Motor neuron (in vitro differentiated cells): ENCODE results near the gene PPT2. TPM values are rescaled to one million over a fixed set of nuclear protein-coding genes. Genes with fewer than 3 reads are reported as not detected.
A peak's percentile ranks its signal among the peaks of the same experiment; 100 is the strongest.
"Not testable (repeated sequence)": the region's sequence is repeated elsewhere in the genome, so short reads cannot be mapped to it uniquely, and the experiment has no call there.

Experiments
- ATAC-seq, 8 experiments: fragments of 200-7000 bp; cut with Tn5 transposase; replicated peaks in 6 of 8; 2 replicates each; pipeline ENCODE4 v1.8.0; 2021; ENCODE audit warnings: mild to moderate bottlenecking in 8 of 8, moderate library complexity in 8 of 8
- H3K27ac ChIP-seq, 2 donors: fragments of 250-450 bp; sonication (Bioruptor Pico); 2 replicates each; pipeline ENCODE4 v1.9.0; 2021; ENCODE audit warnings: antibody characterized with exemption in 2 of 2, mild to moderate bottlenecking in 2 of 2, moderate library complexity in 1 of 2
- H3K4me1 ChIP-seq, 2 donors: fragments of 250-450 bp; sonication (Bioruptor Pico); replicated peaks in 1 of 2; 2 replicates each; pipeline ENCODE4 v1.6.1; 2021; ENCODE audit warnings: antibody characterized with exemption in 2 of 2, mild to moderate bottlenecking in 2 of 2, moderate library complexity in 1 of 2
- H3K4me3 ChIP-seq, 5 donors: fragments of 250-450 bp; sonication (Bioruptor Pico); 2 replicates each; pipeline ENCODE4 v1.9.0; 2021; ENCODE audit warnings: antibody characterized with exemption in 5 of 5, mild to moderate bottlenecking in 5 of 5, moderate library complexity in 4 of 5
- WGBS, 10 experiments: fragments of 450-650 bp; shearing (Covaris generic); methylation state at CpG; one replicate each; pipeline ENCODE4 v1.0.0; 2022; 5-methylcytosine and 5-hydroxymethylcytosine counted together
- in situ Hi-C, 9 experiments: fragments of 400-800 bp; cut with MboI; loops; one replicate each; pipeline ENCODE4 v1.15.0; 2021; ENCODE audit warnings: low sequenced_read_pairs in 9 of 9, low pct_unique_long_range_greater_than_20kb in 2 of 9; ENCODE audit not compliant: unreplicated experiment in 9 of 9
- total RNA-seq, 8 experiments: library from RNA; unstranded; fragments of 300-600 nt; gene quantifications; 2 replicates each; pipeline versions ENCODE4 v1.2.3 to v1.2.4, GENCODE V29; 2022

Gene PPT2
- total RNA-seq, 8 experiments from 2014 or later = 18.9 to 41.5 (median 30.9) TPM

GRCh38 chr6:32191696-32192607 lies 38.0 kb downstream of the PPT2 start:
- no peak overlapping the region for H3K4me3 ChIP-seq
- in situ Hi-C loops = loop anchor here in 1 of 9 experiments (25.0 kb wide), 1 partner anchor 655 kb away; the partner anchor contains the start of genes ATP6V1G2, DDX39B, MCCD1 and NFKBIL1

DNA sequence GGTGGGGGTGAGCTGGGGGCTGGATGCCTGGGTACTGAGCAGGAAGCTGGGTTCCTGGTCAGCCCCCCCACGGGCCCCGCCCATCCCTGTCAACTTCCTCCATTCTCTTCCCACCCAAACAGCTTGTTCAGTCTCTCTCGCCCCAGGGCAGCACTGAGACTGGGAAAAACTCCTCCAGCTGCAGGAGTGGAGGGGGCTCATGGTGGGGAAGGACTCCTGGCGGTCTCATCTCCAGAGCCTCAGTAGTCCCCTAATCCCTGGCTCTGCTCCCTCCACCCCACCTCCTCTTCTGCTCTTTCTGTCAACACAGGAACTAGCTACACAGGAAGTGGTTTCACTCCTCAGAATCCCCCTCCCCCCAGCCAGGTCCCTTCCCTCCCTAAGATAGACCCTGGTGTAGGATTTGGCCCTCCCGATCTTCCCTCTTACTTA lies 38.7 kb downstream of the PPT2 start, which contains the start of gene GPSM3:
GPSM3 (minus strand) TSS at position 36 of the 432 bp plus-strand sequence. CDS start 130 bp downstream, outside the sequence.
- peaks cover 29 to 30% of the 10 kb centered on the region in 2 donors for H3K4me1 ChIP-seq
- no peak for ATAC-seq
- H3K27ac ChIP-seq = no peak within 1 kb of the TSS
- 43% methylated on average over 1 of the region's 5 CpGs; no CpG with 5 or more reads in 9 of the 10 experiments for WGBS, 10 experiments
- in situ Hi-C loops = loop anchor here in 1 of 9 experiments (25.0 kb wide), 1 partner anchor 655 kb away; the partner anchor contains the start of genes ATP6V1G2, DDX39B, MCCD1 and NFKBIL1
- no peak within 1 kb of the TSS for H3K4me3 ChIP-seq

More at GRCh38 chr6:32191696-32192607, 38.0 kb downstream of the PPT2 start:
- Histone ChIP-seq H3K4me1 (peaks cover 23 to 24% of the 10 kb centered on the region in 2 donors), H3K27ac (no peak overlapping the region)
- 100% methylated on average over 1 of the region's 15 CpGs; no CpG with 5 or more reads in 9 of the 10 experiments for WGBS, 10 experiments
- ATAC-seq = no peak

DNA sequence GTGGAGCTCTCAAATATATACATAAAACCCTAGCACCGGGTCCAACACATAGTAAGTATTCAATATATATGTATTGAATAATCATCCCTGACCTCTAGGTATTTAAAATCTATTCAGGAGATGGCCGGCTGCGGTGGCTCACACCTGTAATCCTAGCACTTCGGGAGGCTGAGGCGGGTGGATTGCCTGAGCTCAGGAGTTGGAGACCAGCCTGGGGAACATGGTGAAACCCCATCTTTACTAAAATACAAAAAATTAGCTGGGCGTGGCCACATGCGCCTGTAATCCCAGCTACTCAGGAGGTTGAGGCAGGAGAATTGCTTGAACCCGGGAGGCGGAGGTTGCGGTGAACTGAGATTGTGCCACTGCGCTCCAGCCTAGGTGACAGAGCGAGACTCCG lies 39.2 kb downstream of the PPT2 start:
- in situ Hi-C loops = loop anchor here in 1 of 9 experiments (25.0 kb wide), 1 partner anchor 656 kb away; the partner anchor contains the start of genes ATP6V1G2, DDX39B, MCCD1 and NFKBIL1
- H3K27ac ChIP-seq, H3K4me3 ChIP-seq, ATAC-seq: not testable (repeated sequence)
- 70 to 91% (median 86%) methylated on average over 4 to 10 of the region's 13 CpGs; no CpG with 5 or more reads in 5 of the 10 experiments for WGBS, 10 experiments
- peaks cover 28 to 31% of the 10 kb centered on the region in 2 donors for H3K4me1 ChIP-seq

GRCh38 chr6:32194388-32194787 lies 40.4 kb downstream of the PPT2 start:
- no peak for ATAC-seq
- 86 to 100% (median 96%) methylated on average over 1 to 4 of the region's 4 CpGs; no CpG with 5 or more reads in 1 of the 10 experiments for WGBS, 10 experiments
- Histone ChIP-seq H3K4me3 (no peak overlapping the region), H3K4me1 (peaks cover 22 to 24% of the 10 kb centered on the region in 2 donors), H3K27ac (peak overlapping the region in 1 of 2 donors; percentile 83)
- in situ Hi-C loops = loop anchor here in 1 of 9 experiments (25.0 kb wide), 1 partner anchor 657 kb away; the partner anchor contains the start of genes ATP6V1G2, DDX39B, MCCD1 and NFKBIL1

- peak in 6 of 8 experiments; percentile 6 to 87 (median 81) for ATAC-seq
- Histone ChIP-seq H3K27ac (peak overlapping the region; percentile 80 to 83), H3K4me3 (peak overlapping the region; percentile 35 to 42 (median 39)), H3K4me1 (peaks cover 22 to 24% of the 10 kb centered on the region in 2 donors)
- WGBS, 10 experiments = 0 to 90% (median 50%) methylated on average over 2 to 5 of the region's 15 CpGs; no CpG with 5 or more reads in 3 of the 10 experiments
- in situ Hi-C loops = loop anchor here in 1 of 9 experiments (25.0 kb wide), 1 partner anchor 658 kb away; the partner anchor contains the start of genes ATP6V1G2, DDX39B, MCCD1 and NFKBIL1
These were observed 41.1 kb downstream of the PPT2 start for GRCh38 chr6:32194825-32195651.

GRCh38 chr6:32195652-32195901 lies 41.6 kb downstream of the PPT2 start:
- WGBS, 10 experiments = 0% methylated on average over 1 to 6 of the region's 25 CpGs; no CpG with 5 or more reads in 6 of the 10 experiments
- Histone ChIP-seq H3K27ac (peak overlapping the region in 1 of 2 donors; percentile 99), H3K4me3 (peak overlapping the region; percentile 43 to 63 (median 50)), H3K4me1 (peaks cover 22 to 24% of the 10 kb centered on the region in 2 donors)
- in situ Hi-C loops = loop anchor here in 1 of 9 experiments (25.0 kb wide), 1 partner anchor 658 kb away; the partner anchor contains the start of genes ATP6V1G2, DDX39B, MCCD1 and NFKBIL1
- peak in 4 of 8 experiments; percentile 82 to 89 (median 84) for ATAC-seq

DNA sequence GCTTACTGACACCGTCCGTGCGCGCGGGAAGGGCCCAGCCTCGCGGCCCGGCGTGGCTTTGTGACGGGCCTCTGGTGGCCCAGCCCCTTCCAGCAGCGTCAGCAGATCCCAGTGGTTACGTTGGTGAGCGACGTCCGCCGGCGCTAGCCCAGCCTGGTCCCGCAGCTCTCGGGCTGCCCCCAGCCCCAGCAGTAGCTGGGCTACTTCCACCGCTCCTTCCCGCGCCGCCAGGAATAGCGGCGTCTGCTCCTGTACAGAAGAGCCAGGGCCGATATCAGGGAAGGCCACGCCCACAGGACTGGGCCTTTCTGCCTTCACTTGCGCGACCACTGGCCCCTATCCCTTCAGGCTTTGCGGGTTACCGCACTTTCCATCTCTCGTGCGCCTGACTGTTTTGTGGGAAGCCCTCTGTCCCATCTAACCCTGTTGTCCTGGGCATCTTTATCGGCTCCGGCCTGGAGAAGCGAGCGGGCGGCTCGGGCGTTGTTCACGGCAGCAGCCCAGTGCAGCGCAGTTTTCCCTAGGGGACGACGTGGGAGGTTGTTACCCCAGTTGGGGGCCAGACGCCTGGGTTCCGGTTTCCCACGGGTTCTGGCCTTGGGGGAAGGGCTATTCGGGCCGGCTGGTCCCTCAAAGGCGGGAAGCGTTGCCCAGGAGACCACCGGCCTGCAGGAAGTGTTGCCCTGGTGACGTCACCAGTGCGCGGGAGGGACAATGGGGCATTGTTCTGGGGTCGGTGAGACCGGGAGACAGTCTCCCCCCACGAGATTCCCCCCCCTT lies 42.2 kb downstream of the PPT2 start:
- ATAC-seq = peak; percentile 80 to 89 (median 84)
- H3K4me3 ChIP-seq = peak overlapping the region; percentile 43 to 63 (median 50)
- 0 to 4% (median 0%) methylated on average over 3 to 7 of the region's 58 CpGs; no CpG with 5 or more reads in 6 of the 10 experiments for WGBS, 10 experiments
- in situ Hi-C loops = loop anchor here in 1 of 9 experiments (25.0 kb wide), 1 partner anchor 659 kb away; the partner anchor contains the start of genes ATP6V1G2, DDX39B, MCCD1 and NFKBIL1
- H3K4me1 ChIP-seq = peaks cover 17 to 20% of the 10 kb centered on the region in 2 donors
- H3K27ac ChIP-seq = peak overlapping the region; percentile 99 to 100

GRCh38 chr6:32196682-32197616 lies 43.0 kb downstream of the PPT2 start:
- in situ Hi-C loops = loop anchor here in 1 of 9 experiments (25.0 kb wide), 1 partner anchor 660 kb away; the partner anchor contains the start of genes ATP6V1G2, DDX39B, MCCD1 and NFKBIL1

DNA sequence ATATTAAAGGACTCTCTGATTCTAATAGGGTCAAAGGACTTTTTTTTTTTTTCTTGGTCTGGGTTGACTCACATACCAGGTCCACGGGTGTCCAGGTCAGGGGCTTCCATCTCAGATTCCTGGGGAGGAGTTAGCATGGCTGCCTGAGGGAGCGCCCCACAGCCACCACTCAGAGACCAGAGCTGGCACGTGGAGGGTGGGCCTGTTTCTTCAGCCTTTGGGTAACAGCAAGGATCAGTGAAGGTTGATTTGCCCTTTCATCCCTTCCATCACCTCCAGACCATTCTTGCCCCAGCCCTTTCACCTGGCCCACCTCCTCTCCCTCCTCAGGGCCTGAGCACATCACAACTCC lies 44.4 kb downstream of the PPT2 start:
- ATAC-seq = no peak
- no peak overlapping the region for H3K4me3 ChIP-seq
- WGBS, 10 experiments = 67 to 100% (median 82%) methylated on average over 1 to 3 of the region's 3 CpGs; no CpG with 5 or more reads in 3 of the 10 experiments
- H3K27ac ChIP-seq = no peak overlapping the region
- peaks cover 15 to 22% of the 10 kb centered on the region in 2 donors for H3K4me1 ChIP-seq
- in situ Hi-C loops = loop anchor here in 1 of 9 experiments (25.0 kb wide), 1 partner anchor 661 kb away; the partner anchor contains the start of genes ATP6V1G2, DDX39B, MCCD1 and NFKBIL1

More at GRCh38 chr6:32196682-32197616, 43.0 kb downstream of the PPT2 start:
- ATAC-seq = no peak
- H3K4me3 ChIP-seq = peak overlapping the region; percentile 43 to 63 (median 50)
- whole genome bisulfite sequencing, 10 experiments = 34 to 100% (median 53%) methylated on average over 1 to 9 of the region's 28 CpGs; no CpG with 5 or more reads in 3 of the 10 experiments
- peaks cover 15 to 20% of the 10 kb centered on the region in 2 donors for H3K4me1 ChIP-seq
- peak overlapping the region; percentile 99 to 100 for H3K27ac ChIP-seq

DNA sequence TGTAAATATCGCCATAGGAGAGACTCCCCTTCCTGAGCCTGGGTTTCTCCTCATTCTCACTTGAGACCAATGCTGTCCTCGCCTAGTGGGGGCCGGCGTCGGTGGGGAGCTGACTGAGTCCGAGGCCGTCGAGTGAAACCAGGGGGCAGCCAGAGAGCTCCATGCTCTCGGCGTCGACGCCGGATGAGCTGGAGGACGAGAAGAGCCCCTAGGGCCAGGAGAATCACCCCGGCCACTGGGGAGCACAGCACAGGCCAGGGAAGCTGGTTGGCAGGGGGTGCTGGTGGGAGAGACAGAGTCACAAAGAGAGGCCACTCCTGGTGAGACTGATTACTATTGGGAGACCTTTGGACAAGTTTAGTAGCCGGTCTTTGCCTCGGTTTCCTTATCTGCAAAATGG lies 44.9 kb downstream of the PPT2 start:
- Histone ChIP-seq H3K4me1 (peaks cover 15 to 22% of the 10 kb centered on the region in 2 donors), H3K27ac (no peak overlapping the region), H3K4me3 (no peak overlapping the region)
- no peak for ATAC-seq
- in situ Hi-C loops = loop anchor here in 1 of 9 experiments (25.0 kb wide), 1 partner anchor 662 kb away; the partner anchor contains the start of genes ATP6V1G2, DDX39B, MCCD1 and NFKBIL1
- 79 to 100% (median 93%) methylated on average over 5 to 12 of the region's 17 CpGs; no CpG with 5 or more reads in 5 of the 10 experiments for WGBS, 10 experiments
